ENCODE data around the gene JAK2.
"Not testable (repeated sequence)": the region's sequence is repeated elsewhere in the genome, so short reads cannot be mapped to it uniquely, and the experiment has no call there.

The JAK2 gene

DNA sequence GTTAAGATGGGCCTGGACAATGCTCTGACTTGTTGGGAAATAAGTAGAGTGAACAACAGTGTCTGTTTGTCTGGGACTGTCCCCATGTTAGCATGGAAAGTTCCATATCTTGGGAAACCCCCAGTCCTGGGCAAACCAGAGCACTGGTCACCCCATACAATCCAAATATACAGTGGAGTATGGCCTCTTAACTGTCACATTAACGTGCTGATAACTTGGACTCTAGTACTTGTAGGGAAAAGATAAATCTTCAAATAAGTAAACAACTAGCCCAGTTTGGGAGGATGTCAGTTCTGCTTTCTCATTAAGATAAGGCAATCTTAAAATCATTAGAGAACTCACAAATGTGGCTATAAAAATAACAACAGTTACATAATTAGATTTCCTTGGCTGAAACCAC is 47.6 kb upstream of the JAK2 start:
- Histone ChIP-seq H3K9me2 (replicated peaks; ENCODE audit: low read depth, low read length) (no peaks in the 10 kb centered on the region), H3K9ac (ENCODE audit: low read depth, low read length, poor library complexity, severe bottlenecking) (no peak overlapping the region), H2AFZ (ENCODE audit: low read length) (no peak overlapping the region), H4K20me1 (ENCODE audit: insufficient read depth, low read length, poor library complexity, severe bottlenecking) (no peaks in the 10 kb centered on the region), H3K4me2 (ENCODE audit: low read depth, low read length, poor library complexity, severe bottlenecking) (no peak overlapping the region), H3K9me3 (ENCODE audit: insufficient read depth, low read depth, low read length) (no peaks in the 10 kb centered on the region), H3K27me3 (ENCODE audit: insufficient read depth, low read length, poor library complexity, severe bottlenecking) (no peaks in the 10 kb centered on the region), H3K36me3 (ENCODE audit: insufficient read depth, low read length) (no peaks in the 10 kb centered on the region), H3K4me1 (ENCODE audit: insufficient read depth, low read length, poor library complexity, severe bottlenecking) (no peaks in the 10 kb centered on the region), H3K4me3 (ENCODE audit: low read length, poor library complexity, severe bottlenecking) (no peak overlapping the region), H3K79me2 (ENCODE audit: insufficient read depth, low read length) (no peaks in the 10 kb centered on the region), H3F3A (ENCODE audit: low read depth) (no peaks in the 10 kb centered on the region)
- TF ChIP-seq EZH2phosphoT487 (IDR thresholded peaks at IDR 0.05; ENCODE audit: borderline replicate concordance) = no peak
- TF ChIP-seq, protein P1, sequence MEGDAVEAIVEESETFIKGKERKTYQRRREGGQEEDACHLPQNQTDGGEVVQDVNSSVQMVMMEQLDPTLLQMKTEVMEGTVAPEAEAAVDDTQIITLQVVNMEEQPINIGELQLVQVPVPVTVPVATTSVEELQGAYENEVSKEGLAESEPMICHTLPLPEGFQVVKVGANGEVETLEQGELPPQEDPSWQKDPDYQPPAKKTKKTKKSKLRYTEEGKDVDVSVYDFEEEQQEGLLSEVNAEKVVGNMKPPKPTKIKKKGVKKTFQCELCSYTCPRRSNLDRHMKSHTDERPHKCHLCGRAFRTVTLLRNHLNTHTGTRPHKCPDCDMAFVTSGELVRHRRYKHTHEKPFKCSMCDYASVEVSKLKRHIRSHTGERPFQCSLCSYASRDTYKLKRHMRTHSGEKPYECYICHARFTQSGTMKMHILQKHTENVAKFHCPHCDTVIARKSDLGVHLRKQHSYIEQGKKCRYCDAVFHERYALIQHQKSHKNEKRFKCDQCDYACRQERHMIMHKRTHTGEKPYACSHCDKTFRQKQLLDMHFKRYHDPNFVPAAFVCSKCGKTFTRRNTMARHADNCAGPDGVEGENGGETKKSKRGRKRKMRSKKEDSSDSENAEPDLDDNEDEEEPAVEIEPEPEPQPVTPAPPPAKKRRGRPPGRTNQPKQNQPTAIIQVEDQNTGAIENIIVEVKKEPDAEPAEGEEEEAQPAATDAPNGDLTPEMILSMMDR (conservative IDR thresholded peaks at IDR 0.05; ENCODE audit: low read length) = no peak

DNA sequence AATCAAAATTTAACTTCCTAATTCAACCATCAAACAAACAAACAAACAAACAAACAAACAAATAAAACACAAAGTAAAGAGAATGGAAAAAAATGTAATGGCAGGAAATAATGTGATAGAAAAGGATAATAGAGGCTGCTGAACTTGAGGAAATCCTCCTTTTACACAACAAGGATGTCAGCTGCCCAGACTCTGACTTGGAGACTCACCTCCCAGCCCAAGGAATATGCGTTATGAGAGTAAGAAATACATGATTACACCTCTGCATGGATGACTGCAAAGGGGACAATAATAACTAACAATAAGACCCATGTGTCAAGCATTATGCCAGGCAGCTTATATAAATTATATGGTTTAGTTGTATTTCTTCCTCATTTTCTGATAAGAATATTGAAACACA is 46.6 kb upstream of the JAK2 start:
- H3K4me3 ChIP-seq (ENCODE audit: low read length, poor library complexity, severe bottlenecking) = no peak overlapping the region

DNA sequence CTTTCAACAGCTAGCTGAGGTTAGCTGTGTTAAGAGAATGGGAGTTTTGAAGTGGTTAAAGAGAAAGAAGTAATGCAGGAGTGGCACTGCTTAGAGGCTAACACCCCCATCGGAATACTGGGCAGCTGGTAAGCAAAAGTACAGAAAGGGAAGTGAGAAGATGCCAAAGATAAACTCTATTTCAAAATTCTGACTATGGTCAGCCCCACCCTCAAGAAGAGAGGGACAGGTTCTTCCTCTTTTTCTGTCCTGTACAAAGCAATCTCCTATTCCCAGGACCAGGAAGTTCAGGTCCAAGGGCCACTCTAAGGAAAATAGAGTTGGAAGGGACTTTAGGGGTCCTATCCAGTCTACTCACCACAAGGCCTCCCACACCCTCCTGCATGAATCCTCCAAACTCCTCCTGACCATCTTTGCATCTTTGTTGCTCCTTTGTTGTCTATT is 45.9 kb upstream of the JAK2 start:
- Histone ChIP-seq H3F3A (ENCODE audit: low read depth) (no peaks in the 10 kb centered on the region), H3K9me3 (ENCODE audit: insufficient read depth, low read depth, low read length) (no peaks in the 10 kb centered on the region), H3K9ac (ENCODE audit: low read depth, low read length, poor library complexity, severe bottlenecking) (no peak overlapping the region), H3K4me2 (ENCODE audit: low read depth, low read length, poor library complexity, severe bottlenecking) (no peak overlapping the region), H4K20me1 (ENCODE audit: insufficient read depth, low read length, poor library complexity, severe bottlenecking) (no peaks in the 10 kb centered on the region), H2AFZ (ENCODE audit: low read length) (no peak overlapping the region), H3K9me2 (replicated peaks; ENCODE audit: low read depth, low read length) (no peaks in the 10 kb centered on the region), H3K4me3 (ENCODE audit: low read length, poor library complexity, severe bottlenecking) (no peak overlapping the region), H3K27me3 (ENCODE audit: insufficient read depth, low read length, poor library complexity, severe bottlenecking) (no peaks in the 10 kb centered on the region), H3K79me2 (ENCODE audit: insufficient read depth, low read length) (no peaks in the 10 kb centered on the region), H3K4me1 (ENCODE audit: insufficient read depth, low read length, poor library complexity, severe bottlenecking) (no peaks in the 10 kb centered on the region), H3K36me3 (ENCODE audit: insufficient read depth, low read length) (no peaks in the 10 kb centered on the region)
- TF ChIP-seq, protein P1 (conservative IDR thresholded peaks at IDR 0.05; ENCODE audit: low read length) = no peak
- no peak for TF ChIP-seq EZH2phosphoT487 (IDR thresholded peaks at IDR 0.05; ENCODE audit: borderline replicate concordance)

More for the DNA sequence above, 46.6 kb upstream of the JAK2 start:
- Histone ChIP-seq H3K79me2 (ENCODE audit: insufficient read depth, low read length) (no peaks in the 10 kb centered on the region), H3F3A (ENCODE audit: low read depth) (no peaks in the 10 kb centered on the region), H3K36me3 (ENCODE audit: insufficient read depth, low read length) (no peaks in the 10 kb centered on the region), H3K9me3 (ENCODE audit: insufficient read depth, low read depth, low read length) (no peaks in the 10 kb centered on the region), H3K4me1 (ENCODE audit: insufficient read depth, low read length, poor library complexity, severe bottlenecking) (no peaks in the 10 kb centered on the region), H3K9ac (ENCODE audit: low read depth, low read length, poor library complexity, severe bottlenecking) (no peak overlapping the region), H3K9me2 (replicated peaks; ENCODE audit: low read depth, low read length) (no peaks in the 10 kb centered on the region), H3K27me3 (ENCODE audit: insufficient read depth, low read length, poor library complexity, severe bottlenecking) (no peaks in the 10 kb centered on the region), H3K4me2 (ENCODE audit: low read depth, low read length, poor library complexity, severe bottlenecking) (no peak overlapping the region), H2AFZ (ENCODE audit: low read length) (no peak overlapping the region), H4K20me1 (ENCODE audit: insufficient read depth, low read length, poor library complexity, severe bottlenecking) (no peaks in the 10 kb centered on the region)
- TF ChIP-seq, protein P1 (conservative IDR thresholded peaks at IDR 0.05; ENCODE audit: low read length) = no peak
- TF ChIP-seq EZH2phosphoT487 (IDR thresholded peaks at IDR 0.05; ENCODE audit: borderline replicate concordance) = no peak

DNA sequence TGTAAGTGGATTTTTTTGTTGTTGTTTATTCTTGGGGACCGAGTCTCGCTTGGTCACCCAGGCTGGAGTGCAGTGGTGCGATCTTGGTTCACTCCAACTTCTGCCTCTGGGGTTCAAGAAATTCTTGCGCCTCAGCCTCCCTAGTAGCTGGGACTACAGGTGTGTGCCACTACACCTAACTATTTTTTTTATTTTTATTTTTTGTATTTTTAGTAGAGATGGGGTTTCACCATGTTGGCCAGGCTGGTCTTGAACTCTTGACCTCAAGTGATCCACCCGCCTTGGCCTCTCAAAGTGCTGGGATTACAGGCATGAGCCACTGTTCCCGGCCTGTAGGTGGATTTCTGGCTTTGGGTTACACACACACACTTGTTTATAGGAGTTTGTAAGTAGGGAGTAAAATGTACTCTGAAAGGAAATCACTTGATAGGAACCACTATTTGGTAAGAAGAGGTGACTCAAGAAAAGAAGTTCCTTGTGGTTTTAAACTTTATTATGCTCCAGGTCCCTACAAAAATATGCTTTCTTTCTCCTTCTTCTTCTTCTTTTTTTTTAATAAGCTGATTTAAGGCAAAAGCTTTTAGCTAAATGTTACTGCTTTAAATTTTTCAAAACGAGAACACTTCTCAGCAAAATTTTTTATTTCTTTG is 42.9 kb upstream of the JAK2 start:
- H4K20me1 ChIP-seq (ENCODE audit: insufficient read depth, low read length, poor library complexity, severe bottlenecking); H3K4me1 ChIP-seq (ENCODE audit: insufficient read depth, low read length, poor library complexity, severe bottlenecking); H2AFZ ChIP-seq (ENCODE audit: low read length); H3K27me3 ChIP-seq (ENCODE audit: insufficient read depth, low read length, poor library complexity, severe bottlenecking); H3K9me3 ChIP-seq (ENCODE audit: insufficient read depth, low read depth, low read length); H3K36me3 ChIP-seq (ENCODE audit: insufficient read depth, low read length); H3K4me3 ChIP-seq (ENCODE audit: low read length, poor library complexity, severe bottlenecking); H3K79me2 ChIP-seq (ENCODE audit: insufficient read depth, low read length); H3K9ac ChIP-seq (ENCODE audit: low read depth, low read length, poor library complexity, severe bottlenecking); H3K9me2 ChIP-seq (replicated peaks; ENCODE audit: low read depth, low read length); H3K4me2 ChIP-seq (ENCODE audit: low read depth, low read length, poor library complexity, severe bottlenecking); H3F3A ChIP-seq (ENCODE audit: low read depth): not testable (repeated sequence)

Data from Loucy (cell line).